Vagina (tissue), 2 donors: Measurements from ENCODE around the gene SNRNP27. TPM values are rescaled to one million over a fixed set of nuclear protein-coding genes. Genes with fewer than 3 reads are reported as not detected.

Experiments used
- DNase-seq, 2 donors: peaks; one replicate each; pipeline ENCODE4 v3.0.0-alpha.2; 2017; ENCODE audit errors: extremely low spot score in 2 of 2
- H3K27ac ChIP-seq: fragments of 200-600 bp; sonication (generic); one replicate; pipeline ENCODE4 v1.5.1; 2019
- H3K27me3 ChIP-seq: fragments of 200-600 bp; sonication (generic); one replicate; pipeline ENCODE4 v1.5.1; 2019
- H3K36me3 ChIP-seq, 2 donors: fragments of 200-600 bp; sonication (generic); one replicate each; pipeline ENCODE4 v1.5.1; 2017 to 2019
- H3K4me1 ChIP-seq: fragments of 200-600 bp; sonication (generic); one replicate; pipeline ENCODE4 v1.5.1; 2019
- H3K4me3 ChIP-seq, 2 donors: fragments of 200-600 bp; sonication (generic); 1 replicate in 1 of 2; 2 replicates in 1 of 2; pipeline ENCODE4 v1.5.1; 2016 to 2019
- H3K9me3 ChIP-seq: fragments of 200-600 bp; sonication (generic); one replicate; pipeline ENCODE4 v1.5.1; 2019
- POLR2A ChIP-seq, 2 donors: fragments of 450-650 bp; IDR thresholded peaks; one replicate each; pipeline ENCODE4 v1.6.1; 2017; ENCODE audit warnings: antibody characterized with exemption in 2 of 2, mild to moderate bottlenecking in 2 of 2, moderate library complexity in 2 of 2
- POLR2AphosphoS5 ChIP-seq, 2 donors: sonication (generic); formaldehyde crosslinking; IDR thresholded peaks; one replicate each; pipeline ENCODE4 v1.9.0; 2017; ENCODE audit warnings: antibody characterized with exemption in 2 of 2, mild to moderate bottlenecking in 2 of 2, low read depth in 1 of 2; ENCODE audit not compliant: insufficient read depth in 1 of 2
- intact Hi-C: fragments of 100-400 bp; cut with DNase I; formaldehyde crosslinking; loops from one replicate; pipeline ENCODE4 v1.15.1; 2023
- total RNA-seq: library from RNA; depleted of rRNA; stranded (reverse); fragments of >200 nt; gene quantifications from one replicate; pipeline ENCODE4 v1.2.3, GENCODE V29; 2016
- TF ChIP-seq, protein P1 (sequence below), 3 experiments: fragments of 450-650 bp in 2 of 3; fragments of 200-600 bp in 1 of 3; sonication (generic) in 1 of 3; IDR thresholded peaks; one replicate each; pipeline ENCODE4 v1.5.1; 2017 to 2019; ENCODE audit warnings: antibody characterized with exemption in 3 of 3, mild to moderate bottlenecking in 2 of 3, moderate library complexity in 2 of 3

SNRNP27 gene
- total RNA-seq, 1 donor from 2014 or later, result 62.9 TPM

DNA sequence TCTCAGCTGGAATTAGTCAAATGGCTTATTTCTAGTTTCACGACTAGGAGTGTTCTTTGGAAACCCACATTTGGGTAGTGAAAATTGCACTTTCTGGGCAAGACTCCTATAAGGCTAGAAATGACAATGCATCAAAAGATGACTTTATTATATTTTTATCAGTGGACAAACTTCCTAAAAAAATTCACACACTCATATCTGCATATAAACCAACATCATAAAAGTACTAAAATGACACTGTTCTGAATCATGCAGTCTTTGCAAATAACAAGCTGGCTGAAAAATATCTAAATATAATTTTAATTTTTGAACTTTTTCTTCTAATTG, 38.8 kb downstream of the SNRNP27 start:
- Histone ChIP-seq H3K9me3 (no peaks in the 10 kb centered on the region), H3K36me3 (peaks cover 0 to 24% of the 10 kb centered on the region in 2 donors), H3K4me3 (no peak overlapping the region), H3K27me3 (no peaks in the 10 kb centered on the region), H3K27ac (no peak overlapping the region), H3K4me1 (no peaks in the 10 kb centered on the region)
- no peak for TF ChIP-seq POLR2AphosphoS5 (IDR thresholded peaks at IDR 0.05; ENCODE audit: insufficient read depth in 1 of 2, low read depth in 1 of 2)
- no peak for DNase-seq
- intact Hi-C loops, result no loop called here

DNA sequence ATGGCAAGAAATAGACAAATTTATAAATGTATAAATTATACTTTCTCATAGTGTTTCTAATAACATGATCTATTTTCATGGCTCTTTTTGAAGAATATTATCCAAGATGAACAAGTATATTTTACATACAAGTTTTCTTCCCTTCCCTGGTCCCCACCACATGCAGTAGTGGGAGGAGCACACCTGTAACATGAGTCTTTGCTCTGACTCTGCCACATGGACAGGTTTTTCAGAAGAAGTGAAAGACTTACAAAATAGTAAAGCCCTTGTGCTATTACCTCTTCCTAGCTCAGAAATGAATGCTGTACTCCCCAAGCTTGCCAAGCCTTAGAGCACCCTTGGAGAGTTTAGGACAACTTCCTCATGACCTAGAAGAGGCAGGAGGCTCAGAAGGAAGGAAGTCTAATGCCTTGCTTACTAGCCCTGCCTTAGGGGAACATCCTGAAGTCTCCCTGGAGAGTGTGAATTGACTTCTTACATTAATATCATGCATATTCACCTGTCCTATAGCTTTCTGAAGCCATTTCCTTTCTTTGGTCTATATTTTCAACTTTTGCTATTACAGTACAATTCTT, 39.6 kb downstream of the SNRNP27 start:
- no peak for TF ChIP-seq POLR2AphosphoS5 (IDR thresholded peaks at IDR 0.05; ENCODE audit: insufficient read depth in 1 of 2, low read depth in 1 of 2)
- Histone ChIP-seq H3K27me3 (no peaks in the 10 kb centered on the region), H3K4me3 (no peak overlapping the region), H3K9me3 (no peaks in the 10 kb centered on the region), H3K27ac (peak overlapping the region; percentile 23), H3K4me1 (no peaks in the 10 kb centered on the region), H3K36me3 (peaks cover 0 to 32% of the 10 kb centered on the region in 2 donors)
- intact Hi-C loops, result no loop called here
- no peak for DNase-seq

DNA sequence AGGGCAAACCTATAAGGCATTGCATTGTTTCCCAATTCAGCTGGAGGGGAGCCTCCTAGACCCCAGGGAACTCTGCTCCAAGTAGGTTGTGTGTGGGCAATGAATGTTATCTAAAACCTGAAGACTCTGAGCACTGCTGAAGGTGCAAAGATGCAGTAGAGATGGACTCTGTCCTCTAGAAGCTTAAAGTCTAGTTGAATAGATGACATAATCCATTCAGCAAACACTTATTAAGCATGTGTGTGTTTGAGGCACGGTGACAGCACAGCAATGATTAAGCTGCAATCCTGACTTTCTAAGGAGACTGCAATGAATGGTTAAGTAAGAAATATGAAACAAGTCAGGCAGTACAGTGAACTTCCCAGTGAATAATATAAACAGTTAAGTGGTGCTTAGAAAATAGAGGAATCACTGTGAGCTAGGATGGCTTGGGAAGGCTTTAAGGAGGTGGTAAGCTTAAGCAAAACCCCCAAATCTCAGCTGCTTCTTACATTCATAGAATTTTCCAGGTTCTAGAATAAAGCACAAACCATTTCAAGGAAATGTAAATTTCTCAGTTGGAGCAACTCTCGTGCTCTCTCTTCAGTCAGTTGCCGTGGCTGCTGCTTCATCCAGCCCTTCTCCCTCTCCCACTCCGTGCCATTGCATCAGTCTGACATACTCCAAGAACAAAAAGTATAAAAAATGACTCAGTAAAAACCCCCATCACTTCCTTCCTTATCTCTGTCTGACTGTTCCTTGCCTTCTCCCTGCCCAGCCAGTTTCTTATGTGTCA, 40.3 kb downstream of the SNRNP27 start:
- H3K4me3 ChIP-seq, result no peak overlapping the region
- intact Hi-C loops, result no loop called here
- no peaks in the 10 kb centered on the region for H3K4me1 ChIP-seq
- no peaks in the 10 kb centered on the region for H3K27me3 ChIP-seq
- H3K27ac ChIP-seq, result peak overlapping the region; percentile 23
- H3K36me3 ChIP-seq, result peaks cover 0 to 39% of the 10 kb centered on the region in 2 donors
- TF ChIP-seq POLR2A (IDR thresholded peaks at IDR 0.05) (no peak), POLR2AphosphoS5 (IDR thresholded peaks at IDR 0.05; ENCODE audit: insufficient read depth in 1 of 2, low read depth in 1 of 2) (no peak)
- TF ChIP-seq, protein P1, sequence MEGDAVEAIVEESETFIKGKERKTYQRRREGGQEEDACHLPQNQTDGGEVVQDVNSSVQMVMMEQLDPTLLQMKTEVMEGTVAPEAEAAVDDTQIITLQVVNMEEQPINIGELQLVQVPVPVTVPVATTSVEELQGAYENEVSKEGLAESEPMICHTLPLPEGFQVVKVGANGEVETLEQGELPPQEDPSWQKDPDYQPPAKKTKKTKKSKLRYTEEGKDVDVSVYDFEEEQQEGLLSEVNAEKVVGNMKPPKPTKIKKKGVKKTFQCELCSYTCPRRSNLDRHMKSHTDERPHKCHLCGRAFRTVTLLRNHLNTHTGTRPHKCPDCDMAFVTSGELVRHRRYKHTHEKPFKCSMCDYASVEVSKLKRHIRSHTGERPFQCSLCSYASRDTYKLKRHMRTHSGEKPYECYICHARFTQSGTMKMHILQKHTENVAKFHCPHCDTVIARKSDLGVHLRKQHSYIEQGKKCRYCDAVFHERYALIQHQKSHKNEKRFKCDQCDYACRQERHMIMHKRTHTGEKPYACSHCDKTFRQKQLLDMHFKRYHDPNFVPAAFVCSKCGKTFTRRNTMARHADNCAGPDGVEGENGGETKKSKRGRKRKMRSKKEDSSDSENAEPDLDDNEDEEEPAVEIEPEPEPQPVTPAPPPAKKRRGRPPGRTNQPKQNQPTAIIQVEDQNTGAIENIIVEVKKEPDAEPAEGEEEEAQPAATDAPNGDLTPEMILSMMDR (IDR thresholded peaks at IDR 0.05), result no peak
- no peaks in the 10 kb centered on the region for H3K9me3 ChIP-seq
- DNase-seq, result no peak

DNA sequence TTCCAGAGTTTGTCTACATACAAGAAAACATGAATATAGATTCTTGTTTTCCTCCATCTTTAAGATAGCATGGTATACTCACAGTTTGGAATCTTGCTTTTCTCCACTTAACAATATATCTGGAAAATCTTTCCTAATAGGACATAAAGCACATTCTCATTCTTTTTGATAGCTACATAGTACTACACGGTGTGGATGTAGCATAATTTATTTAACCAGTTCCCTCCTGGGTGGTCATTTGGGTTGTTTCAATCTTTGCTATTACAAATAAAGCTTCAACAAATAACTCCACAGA, 40.8 kb downstream of the SNRNP27 start:
- no peak overlapping the region for H3K27ac ChIP-seq
- H3K36me3 ChIP-seq, result peaks cover 0 to 44% of the 10 kb centered on the region in 2 donors
- no peaks in the 10 kb centered on the region for H3K27me3 ChIP-seq
- no peaks in the 10 kb centered on the region for H3K4me1 ChIP-seq
- TF ChIP-seq, protein P1 (IDR thresholded peaks at IDR 0.05), result no peak
- no peak for TF ChIP-seq POLR2AphosphoS5 (IDR thresholded peaks at IDR 0.05; ENCODE audit: insufficient read depth in 1 of 2, low read depth in 1 of 2)
- no peak for TF ChIP-seq POLR2A (IDR thresholded peaks at IDR 0.05)
- DNase-seq, result no peak
- intact Hi-C loops, result no loop called here
- no peak overlapping the region for H3K4me3 ChIP-seq
- no peaks in the 10 kb centered on the region for H3K9me3 ChIP-seq

DNA sequence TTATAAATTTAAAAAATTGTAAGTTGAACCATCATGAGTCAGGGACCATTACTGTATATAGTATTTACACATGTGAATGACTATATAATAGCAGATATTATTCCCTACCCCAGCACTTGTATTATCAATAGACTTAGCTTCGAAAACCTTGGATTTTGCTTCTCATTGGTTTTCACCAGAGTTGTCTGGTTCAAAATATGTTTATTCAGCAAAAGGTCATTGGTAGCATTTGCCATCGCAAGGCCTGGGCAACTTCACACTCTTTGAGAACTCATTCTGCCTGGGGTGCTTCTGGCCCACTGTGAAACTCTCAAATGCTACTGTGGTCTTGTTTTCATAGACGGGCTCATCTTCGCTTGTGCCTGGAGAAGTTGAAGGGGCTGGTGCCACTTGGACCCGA, 41.3 kb downstream of the SNRNP27 start:
- no peak overlapping the region for H3K4me3 ChIP-seq
- peaks cover 0 to 47% of the 10 kb centered on the region in 2 donors for H3K36me3 ChIP-seq
- no peak for DNase-seq
- intact Hi-C loops, result no loop called here
- no peak overlapping the region for H3K27ac ChIP-seq
- no peaks in the 10 kb centered on the region for H3K4me1 ChIP-seq
- no peaks in the 10 kb centered on the region for H3K27me3 ChIP-seq
- no peaks in the 10 kb centered on the region for H3K9me3 ChIP-seq
- no peak for TF ChIP-seq POLR2A (IDR thresholded peaks at IDR 0.05)
- no peak for TF ChIP-seq POLR2AphosphoS5 (IDR thresholded peaks at IDR 0.05; ENCODE audit: insufficient read depth in 1 of 2, low read depth in 1 of 2)
- TF ChIP-seq, protein P1 (IDR thresholded peaks at IDR 0.05), result no peak

DNA sequence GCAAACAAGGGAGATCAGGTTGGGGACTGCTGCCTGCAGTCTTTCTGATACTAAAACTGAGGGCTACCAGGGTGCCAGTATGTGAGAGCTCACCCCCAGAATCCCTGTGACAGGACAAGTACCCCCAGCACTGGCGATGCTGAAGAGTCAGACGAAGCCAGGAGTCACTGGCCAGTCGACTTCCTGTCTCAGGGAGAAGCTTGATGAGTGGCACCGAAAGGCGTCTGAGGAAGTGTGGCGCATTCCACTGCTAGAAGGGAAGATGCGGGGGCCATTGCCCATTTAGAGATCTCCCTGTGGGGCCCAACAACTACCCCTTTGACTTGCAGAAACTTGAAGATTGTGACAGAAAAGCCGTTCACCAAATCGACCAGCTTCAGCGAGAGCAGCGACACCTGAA, 43.1 kb downstream of the SNRNP27 start:
- Histone ChIP-seq H3K36me3 (peaks cover 0 to 61% of the 10 kb centered on the region in 2 donors), H3K27me3 (no peaks in the 10 kb centered on the region), H3K9me3 (no peaks in the 10 kb centered on the region), H3K4me3 (no peak overlapping the region), H3K4me1 (no peaks in the 10 kb centered on the region), H3K27ac (no peak overlapping the region)
- TF ChIP-seq POLR2A (IDR thresholded peaks at IDR 0.05) (no peak), POLR2AphosphoS5 (IDR thresholded peaks at IDR 0.05; ENCODE audit: insufficient read depth in 1 of 2, low read depth in 1 of 2) (no peak)
- TF ChIP-seq, protein P1 (IDR thresholded peaks at IDR 0.05), result no peak
- DNase-seq, result no peak
- intact Hi-C loops, result no loop called here
